ENCODE data around the gene NT5C.
"Not testable (repeated sequence)": the region's sequence is repeated elsewhere in the genome, so short reads cannot be mapped to it uniquely, and the experiment has no call there.

The NT5C gene

GRCh38 chr17:75135946-75136345 is 4.4 kb upstream of the NT5C start:
- H3K4me3 ChIP-seq (ENCODE audit: low read depth, low read length), result no peak overlapping the region
- H3K36me3 ChIP-seq (replicated peaks), result peaks cover 12% of the 10 kb centered on the region
- H3K27me3 ChIP-seq (replicated peaks), result no peaks in the 10 kb centered on the region
- in situ Hi-C loops (cut with HindIII; ENCODE audit: low pct_ligation_motif_present, low sequenced_read_pairs), result no loop called here
- no peak for DNase-seq
- H3K27ac ChIP-seq, result no peak overlapping the region
- TF ChIP-seq CTCF (IDR thresholded peaks at IDR 0.05; ENCODE audit: low read depth, low read length, missing control alignments), result no peak

- Histone ChIP-seq H3K4me3 (ENCODE audit: low read depth, low read length) (no peak overlapping the region), H3K27ac (no peak overlapping the region), H3K27me3 (replicated peaks) (no peaks in the 10 kb centered on the region), H3K36me3 (replicated peaks) (peaks cover 11% of the 10 kb centered on the region)
- in situ Hi-C loops (cut with HindIII; ENCODE audit: low pct_ligation_motif_present, low sequenced_read_pairs), result no loop called here
- TF ChIP-seq CTCF (IDR thresholded peaks at IDR 0.05; ENCODE audit: low read depth, low read length, missing control alignments), result no peak
- no peak for DNase-seq
Observed at GRCh38 chr17:75135452-75135851, 3.9 kb upstream of the NT5C start.

- H3K4me3 ChIP-seq (ENCODE audit: low read depth, low read length); H3K27ac ChIP-seq; H3K36me3 ChIP-seq (replicated peaks); in situ Hi-C loops (cut with HindIII; ENCODE audit: low pct_ligation_motif_present, low sequenced_read_pairs); DNase-seq; H3K27me3 ChIP-seq (replicated peaks): not testable (repeated sequence)
Observed at GRCh38 chr17:75133607-75134347, 2.2 kb upstream of the NT5C start.

GRCh38 chr17:75133001-75133400 is 1.5 kb upstream of the NT5C start:
- H3K4me3 ChIP-seq (ENCODE audit: low read depth, low read length), result no peak overlapping the region
- no peak for DNase-seq
- H3K36me3 ChIP-seq (replicated peaks), result peaks cover 6% of the 10 kb centered on the region
- no peak overlapping the region for H3K27ac ChIP-seq
- TF ChIP-seq CTCF (IDR thresholded peaks at IDR 0.05; ENCODE audit: low read depth, low read length, missing control alignments), result no peak
- H3K27me3 ChIP-seq (replicated peaks), result no peaks in the 10 kb centered on the region
- in situ Hi-C loops (cut with HindIII; ENCODE audit: low pct_ligation_motif_present, low sequenced_read_pairs), result no loop called here

GRCh38 chr17:75132018-75133000 is 767 bp upstream of the NT5C start:
- Histone ChIP-seq H3K4me3 (ENCODE audit: low read depth, low read length) (peak overlapping the region; percentile 77), H3K27ac (peak overlapping the region; percentile 14)
- DNase-seq; H3K36me3 ChIP-seq (replicated peaks); in situ Hi-C loops (cut with HindIII; ENCODE audit: low pct_ligation_motif_present, low sequenced_read_pairs); H3K27me3 ChIP-seq (replicated peaks): not testable (repeated sequence)

GRCh38 chr17:75130632-75131277 is 787 bp downstream of the NT5C start:
- H3K36me3 ChIP-seq (replicated peaks), result peaks cover 6% of the 10 kb centered on the region
- H3K27ac ChIP-seq, result no peak overlapping the region
- H3K27me3 ChIP-seq (replicated peaks), result no peaks in the 10 kb centered on the region
- in situ Hi-C loops (cut with HindIII; ENCODE audit: low pct_ligation_motif_present, low sequenced_read_pairs), result no loop called here
- peak; percentile 78 for TF ChIP-seq CTCF (IDR thresholded peaks at IDR 0.05; ENCODE audit: low read depth, low read length, missing control alignments)
- H3K4me3 ChIP-seq (ENCODE audit: low read depth, low read length), result peak overlapping the region; percentile 77
- peak; percentile 51 for DNase-seq
